GM12878 (cell line): ENCODE measurements around the gene OLFML2B. TPM values are rescaled to one million over a fixed set of nuclear protein-coding genes. Genes with fewer than 3 reads are reported as not detected.

Experiments
- ATAC-seq: fragments of 200-7000 bp; cut with Tn5 transposase; 3 replicates; pipeline ENCODE4 v1.9.1; 2020; ENCODE audit warnings: mild to moderate bottlenecking, moderate library complexity
- BruUV-seq: library from RNA; stranded (reverse); fragments of 400-500 nt; replicated peaks from 2 replicates; lab custom pipeline; 2021; lab: Mats Ljungman, UMichigan
- CTCF ChIA-PET: fragments of 300-600 bp; sonication (Branson Sonifier 250); formaldehyde crosslinking; extraction: SDS; loops from one replicate; lab custom pipeline; 2021; ENCODE audit warnings: inconsistent platforms; lab: Yijun Ruan, JAX
- POLR2A ChIA-PET: fragments of 350-600 bp; formaldehyde crosslinking; extraction: SDS; loops from one replicate; lab custom pipeline; 2021; ENCODE audit warnings: inconsistent platforms; lab: Charles Lee
- RAD21 ChIA-PET: fragments of 300-600 bp; sonication (Branson Sonifier 250); formaldehyde crosslinking; loops from one replicate; lab custom pipeline; 2023; ENCODE audit warnings: antibody characterized with exemption; ENCODE audit not compliant: unreplicated experiment; lab: Charles Lee
- SMC1A ChIA-PET: fragments of 300-600 bp; sonication (Branson Sonifier 250); formaldehyde crosslinking; loops from one replicate; lab custom pipeline; 2023; ENCODE audit not compliant: unreplicated experiment, uncharacterized antibody; lab: Charles Lee
- DNase-seq: peaks from one replicate; pipeline ENCODE4 v3.0.0-alpha.2; 2011; ENCODE audit warnings: low read depth, low spot score
- FAIRE-seq: peaks from 3 replicates; lab custom pipeline; 2011; peaks lifted over from hg19 to GRCh38; lab: Jason Lieb, UNC
- H2AFZ ChIP-seq: 2 replicates; pipeline ENCODE4 v1.6.0; 2011; ENCODE audit warnings: low read depth, low read length, control low read depth; ENCODE audit not compliant: control insufficient read depth
- H3K27ac ChIP-seq: 2 replicates; pipeline ENCODE4 v1.5.1; 2011; ENCODE audit warnings: control low read depth; ENCODE audit not compliant: control insufficient read depth, insufficient read depth
- H3K27me3 ChIP-seq, 2 experiments: replicated peaks in 1 of 2; 2 replicates each; pipeline versions ENCODE4 v1.6.0 to v1.6.1; 2011; ENCODE audit warnings: low read length in 1 of 2; ENCODE audit not compliant: control insufficient read depth in 2 of 2, insufficient read depth in 2 of 2
- H3K36me3 ChIP-seq, 2 experiments: 2 replicates each; pipeline ENCODE4 v1.5.1; 2011; ENCODE audit warnings: low read length in 1 of 2; ENCODE audit not compliant: control insufficient read depth in 2 of 2, insufficient read depth in 2 of 2
- H3K4me1 ChIP-seq: 2 replicates; pipeline ENCODE4 v1.6.1; 2011; ENCODE audit warnings: mild to moderate bottlenecking, low read length, moderate library complexity, mixed read lengths; ENCODE audit not compliant: control insufficient read depth, insufficient read depth
- H3K4me2 ChIP-seq: 2 replicates; pipeline ENCODE4 v1.6.0; 2011; ENCODE audit warnings: control low read depth; ENCODE audit not compliant: control insufficient read depth, insufficient read depth
- H3K4me3 ChIP-seq: fragments of 200-600 bp; sonication (generic); 2 replicates; pipeline ENCODE4 v1.5.1; 2016
- H3K79me2 ChIP-seq: 2 replicates; pipeline ENCODE4 v1.6.0; 2011; ENCODE audit warnings: low read length; ENCODE audit not compliant: control insufficient read depth, insufficient read depth
- H3K9ac ChIP-seq: 2 replicates; pipeline ENCODE4 v1.8.0; 2011; ENCODE audit warnings: low read length, control low read depth, mixed read lengths; ENCODE audit not compliant: control insufficient read depth, insufficient read depth
- H3K9me3 ChIP-seq: replicated peaks from 3 replicates; pipeline ENCODE4 v1.5.1; 2011; ENCODE audit warnings: mild to moderate bottlenecking, low read length; ENCODE audit not compliant: control insufficient read depth, insufficient read depth
- H4K20me1 ChIP-seq: 2 replicates; pipeline ENCODE4 v1.6.0; 2011; ENCODE audit not compliant: control insufficient read depth, insufficient read depth
- CBX3 ChIP-seq: fragments of 200-600 bp; sonication (generic); IDR thresholded peaks from 2 replicates; pipeline ENCODE4 v1.6.1; 2016; ENCODE audit warnings: low read depth, borderline replicate concordance
- CHD1 ChIP-seq: IDR thresholded peaks from 2 replicates; pipeline ENCODE4 v1.6.1; 2012; ENCODE audit warnings: low read depth, low read length, improper control_type of control experiment
- EZH2 ChIP-seq: IDR thresholded peaks from 2 replicates; pipeline ENCODE4 v1.6.1; 2012; ENCODE audit warnings: low read depth, mild to moderate bottlenecking, control low read depth, inconsistent platforms, low read length, borderline replicate concordance; ENCODE audit not compliant: control insufficient read depth
- FOXM1 ChIP-seq: IDR thresholded peaks from 2 replicates; pipeline ENCODE4 v1.6.1; 2012; ENCODE audit warnings: low read depth, mild to moderate bottlenecking, inconsistent platforms, low read length, moderate library complexity
- IKZF2 ChIP-seq, 2 experiments: fragments of 450-650 bp; IDR thresholded peaks; 2 replicates each; pipeline ENCODE4 v1.6.1; 2017; ENCODE audit warnings: mild to moderate bottlenecking in 2 of 2, moderate library complexity in 2 of 2
- JUND ChIP-seq: IDR thresholded peaks from 2 replicates; pipeline ENCODE4 v1.6.1; 2012; ENCODE audit warnings: low read depth, mild to moderate bottlenecking, low read length, improper control_type of control experiment, moderate library complexity
- MYB ChIP-seq: fragments of 150-350 bp; IDR thresholded peaks from 2 replicates; pipeline ENCODE4 v1.6.1; 2014; ENCODE audit warnings: mild to moderate bottlenecking, low read depth, low read length, borderline replicate concordance
- NR2C1 ChIP-seq: fragments of 450-650 bp; IDR thresholded peaks from 2 replicates; pipeline ENCODE4 v1.6.1; 2017; ENCODE audit warnings: antibody characterized with exemption, mild to moderate bottlenecking, moderate library complexity
- NRF1 ChIP-seq: conservative IDR thresholded peaks from 2 replicates; pipeline ENCODE4 v1.6.1; 2011; ENCODE audit warnings: mild to moderate bottlenecking, low read depth, low read length, improper control_type of control experiment
- RCOR1 ChIP-seq: conservative IDR thresholded peaks from 2 replicates; pipeline ENCODE4 v1.6.1; 2012; ENCODE audit warnings: low read depth, low read length, improper control_type of control experiment
- TAF1 ChIP-seq: IDR thresholded peaks from 2 replicates; pipeline ENCODE4 v1.6.1; 2011; ENCODE audit warnings: mild to moderate bottlenecking, low read depth, low read length, borderline replicate concordance
- YBX1 ChIP-seq: fragments of 450-650 bp; IDR thresholded peaks from 2 replicates; pipeline ENCODE4 v1.6.1; 2016; ENCODE audit warnings: antibody characterized with exemption
- ZNF24 ChIP-seq: fragments of 450-650 bp; IDR thresholded peaks from 2 replicates; pipeline ENCODE4 v1.6.1; 2017; ENCODE audit warnings: antibody characterized with exemption, mild to moderate bottlenecking
- WGBS: methylation state at CpG from one replicate; pipeline ENCODE4 v1.1.6; 2016; ENCODE audit warnings: low lambda C conversion rate; ENCODE audit not compliant: insufficient replicate concordance, insufficient coverage; ENCODE audit errors: missing lambda C conversion rate; 5-methylcytosine and 5-hydroxymethylcytosine counted together
- in situ Hi-C: fragments of 300-500 bp; cut with MboI; formaldehyde crosslinking; loops from 9 replicates; pipeline ENCODE4 v1.14.3; 2018; ENCODE audit warnings: mixed read lengths
- intact Hi-C: fragments of 100-400 bp; cut with micrococcal nuclease; formaldehyde crosslinking; loops from one replicate; pipeline ENCODE4 v1.14.2; 2022; ENCODE audit not compliant: unreplicated experiment
- polyA plus RNA-seq, 11 experiments: library from polyadenylated mRNA; depleted of rRNA in 4 of 11; unstranded in 6 of 11; stranded (reverse) in 5 of 11; fragments of >200 nt; fragmentation: Nextera tagmentation in 4 of 11; fragmentation: Illumina TruSeq in 1 of 11; extraction: Ambion mirVana in 4 of 11; extraction: Trizol in 1 of 11; gene quantifications; 1 replicate in 1 of 11; 2 replicates in 10 of 11; pipeline versions ENCODE4 v1.2.1 to v1.2.3, GENCODE V29; 2011 to 2016; ENCODE audit warnings: inconsistent platforms in 2 of 11, missing spikeins in 2 of 11, low read depth in 1 of 11
- total RNA-seq, 4 experiments: library from RNA; depleted of rRNA in 3 of 4; stranded (reverse); fragments of >200 nt in 3 of 4; fragmentation: Illumina TruSeq in 1 of 4; extraction: Trizol in 1 of 4; gene quantifications; 2 replicates each; pipeline versions ENCODE4 v1.2.1 to v1.2.3, GENCODE V29; 2013 to 2021
- TF ChIP-seq, protein P1 (sequence below): fragments of 450-650 bp; formaldehyde crosslinking; IDR thresholded peaks from 2 replicates; pipeline ENCODE4 v1.4.0; 2020; ENCODE audit warnings: mild to moderate bottlenecking, moderate library complexity

Gene OLFML2B
- total and polyA plus RNA-seq, 10 of the 15 experiments (the other 5 are each of a cell fraction or from before 2014, with no cell fraction given) = not detected

DNA sequence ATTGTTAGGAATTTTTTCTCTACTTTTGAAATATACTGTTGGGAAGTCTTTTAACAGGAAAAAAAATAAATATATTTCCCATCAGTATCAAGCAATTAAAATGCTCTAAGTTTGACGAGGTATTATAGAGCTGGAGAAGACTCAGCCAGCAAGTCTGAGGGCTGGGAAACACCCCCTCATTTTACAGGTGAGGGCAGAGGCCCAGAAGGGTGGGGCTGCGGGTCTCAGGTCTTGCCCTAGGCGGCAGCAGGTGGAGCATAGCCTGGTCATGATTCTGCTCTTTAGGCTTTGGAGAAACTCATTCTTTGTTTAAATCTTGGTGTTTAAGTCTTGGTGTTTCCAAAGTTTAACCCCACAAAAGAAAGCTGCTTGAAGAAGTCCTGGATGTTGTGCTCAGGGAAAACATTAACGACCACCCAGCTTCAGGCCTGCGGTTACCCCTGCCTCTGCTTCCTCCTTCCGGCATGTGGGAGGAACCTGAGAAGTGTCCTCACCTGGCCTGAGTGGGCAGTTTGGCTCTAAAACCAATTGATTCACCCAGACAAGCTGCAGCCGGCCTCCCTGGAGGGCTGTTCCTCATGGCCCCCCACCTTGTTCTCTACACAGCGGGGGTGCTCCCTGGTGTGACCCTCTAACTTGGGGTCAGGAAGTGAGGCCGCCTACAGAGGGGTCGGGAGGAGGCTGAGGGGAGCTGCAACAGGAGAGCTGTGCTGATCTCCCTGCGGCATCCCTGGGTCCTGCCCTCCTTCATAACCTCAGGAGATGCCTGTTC is 41.7 kb downstream of the OLFML2B start:
- BruUV-seq = no TSS peak
- no peak overlapping the region for H3K4me2 ChIP-seq
- POLR2A ChIA-PET = no interaction called here
- no peaks in the 10 kb centered on the region for H3K79me2 ChIP-seq
- no peaks in the 10 kb centered on the region for H3K4me1 ChIP-seq
- no peak overlapping the region for H2AFZ ChIP-seq
- H3K4me3 ChIP-seq = no peak overlapping the region
- FAIRE-seq = no peak
- WGBS = 38% methylated on average over 11 of the region's 11 CpGs
- RAD21 ChIA-PET = no interaction called here
- intact Hi-C loops (no loop called here), in situ Hi-C loops (no loop called here)
- DNase-seq = no peak
- H3K9me3 ChIP-seq = no peaks in the 10 kb centered on the region
- CTCF ChIA-PET = no interaction called here
- no peaks in the 10 kb centered on the region for H3K36me3 ChIP-seq
- H3K27me3 ChIP-seq = peaks cover 0 to 4% of the 10 kb centered on the region in 2 experiments; a peak in 2 of 4 replicates
- no peak overlapping the region for H3K27ac ChIP-seq
- no peak overlapping the region for H3K9ac ChIP-seq
- ATAC-seq = no peak
- TF ChIP-seq EZH2 = no peak
- TF ChIP-seq ZNF24 = no peak
- no peak for TF ChIP-seq IKZF2 (IDR thresholded peaks at IDR 0.05)
- TF ChIP-seq NR2C1 = no peak
- SMC1A ChIA-PET = interaction anchor here (1.0 kb wide), 1 partner anchor 19 kb away, joined by 4 read pairs; no protein-coding TSS in a partner anchor
- H4K20me1 ChIP-seq = no peaks in the 10 kb centered on the region

DNA sequence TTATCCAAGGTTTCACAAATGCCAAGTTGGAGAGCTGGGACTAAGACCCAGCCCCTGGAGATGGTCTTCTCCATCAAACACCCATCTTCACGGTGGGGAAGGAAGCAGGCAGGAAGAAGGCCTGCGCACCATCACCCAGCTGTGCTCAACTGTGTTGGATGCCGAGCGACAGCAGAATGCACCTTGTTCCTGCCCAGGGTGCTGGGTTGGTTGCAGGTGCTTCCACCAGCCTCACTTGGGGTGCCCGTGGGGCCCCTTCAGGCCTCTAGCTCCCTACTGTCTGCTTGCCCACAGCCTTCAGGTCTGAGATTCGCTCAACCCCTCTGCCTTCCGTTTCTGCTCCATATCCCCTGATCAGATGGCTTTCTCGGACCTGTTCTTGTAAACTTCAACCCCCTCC is 42.5 kb downstream of the OLFML2B start:
- intact Hi-C loops = no loop called here
- TF ChIP-seq FOXM1 (no peak), MYB (no peak), RCOR1 (no peak), TAF1 (no peak), NRF1 (no peak), JUND (no peak), CBX3 (no peak), YBX1 (no peak), CHD1 (no peak)
- TF ChIP-seq, protein P1, sequence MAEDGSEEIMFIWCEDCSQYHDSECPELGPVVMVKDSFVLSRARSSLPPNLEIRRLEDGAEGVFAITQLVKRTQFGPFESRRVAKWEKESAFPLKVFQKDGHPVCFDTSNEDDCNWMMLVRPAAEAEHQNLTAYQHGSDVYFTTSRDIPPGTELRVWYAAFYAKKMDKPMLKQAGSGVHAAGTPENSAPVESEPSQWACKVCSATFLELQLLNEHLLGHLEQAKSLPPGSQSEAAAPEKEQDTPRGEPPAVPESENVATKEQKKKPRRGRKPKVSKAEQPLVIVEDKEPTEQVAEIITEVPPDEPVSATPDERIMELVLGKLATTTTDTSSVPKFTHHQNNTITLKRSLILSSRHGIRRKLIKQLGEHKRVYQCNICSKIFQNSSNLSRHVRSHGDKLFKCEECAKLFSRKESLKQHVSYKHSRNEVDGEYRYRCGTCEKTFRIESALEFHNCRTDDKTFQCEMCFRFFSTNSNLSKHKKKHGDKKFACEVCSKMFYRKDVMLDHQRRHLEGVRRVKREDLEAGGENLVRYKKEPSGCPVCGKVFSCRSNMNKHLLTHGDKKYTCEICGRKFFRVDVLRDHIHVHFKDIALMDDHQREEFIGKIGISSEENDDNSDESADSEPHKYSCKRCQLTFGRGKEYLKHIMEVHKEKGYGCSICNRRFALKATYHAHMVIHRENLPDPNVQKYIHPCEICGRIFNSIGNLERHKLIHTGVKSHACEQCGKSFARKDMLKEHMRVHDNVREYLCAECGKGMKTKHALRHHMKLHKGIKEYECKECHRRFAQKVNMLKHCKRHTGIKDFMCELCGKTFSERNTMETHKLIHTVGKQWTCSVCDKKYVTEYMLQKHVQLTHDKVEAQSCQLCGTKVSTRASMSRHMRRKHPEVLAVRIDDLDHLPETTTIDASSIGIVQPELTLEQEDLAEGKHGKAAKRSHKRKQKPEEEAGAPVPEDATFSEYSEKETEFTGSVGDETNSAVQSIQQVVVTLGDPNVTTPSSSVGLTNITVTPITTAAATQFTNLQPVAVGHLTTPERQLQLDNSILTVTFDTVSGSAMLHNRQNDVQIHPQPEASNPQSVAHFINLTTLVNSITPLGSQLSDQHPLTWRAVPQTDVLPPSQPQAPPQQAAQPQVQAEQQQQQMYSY (CRISPR knock-in tag) = no peak

More for the DNA sequence above, 42.5 kb downstream of the OLFML2B start:
- Histone ChIP-seq H3K9ac (no peak overlapping the region), H2AFZ (no peak overlapping the region), H3K36me3 (no peaks in the 10 kb centered on the region), H3K4me1 (no peaks in the 10 kb centered on the region), H3K27me3 (peaks cover 0 to 4% of the 10 kb centered on the region in 2 experiments; a peak in 2 of 4 replicates), H3K27ac (no peak overlapping the region), H3K79me2 (no peaks in the 10 kb centered on the region), H3K4me3 (no peak overlapping the region), H3K9me3 (no peaks in the 10 kb centered on the region), H4K20me1 (no peaks in the 10 kb centered on the region), H3K4me2 (no peak overlapping the region)
- SMC1A ChIA-PET = interaction anchor here (1.0 kb wide), 1 partner anchor 19 kb away, joined by 4 read pairs; no protein-coding TSS in a partner anchor
- ATAC-seq (no peak), DNase-seq (no peak), FAIRE-seq (no peak)
- POLR2A ChIA-PET = no interaction called here
- CTCF ChIA-PET = interaction anchor here (1.9 kb wide), 1 partner anchor 56 kb away, joined by 6 read pairs; no protein-coding TSS in a partner anchor
- WGBS = 21% methylated on average over 8 of the region's 8 CpGs
- no TSS peak for BruUV-seq
- RAD21 ChIA-PET = no interaction called here
- in situ Hi-C loops = no loop called here
